Neural progenitor cell (in vitro differentiated cells): Measurements from ENCODE around the gene NDOR1. TPM values are rescaled to one million over a fixed set of nuclear protein-coding genes. Genes with fewer than 3 reads are reported as not detected.

Source experiments
- DNase-seq: peaks from one replicate; pipeline ENCODE4 v3.0.0-alpha.2; 2016; ENCODE audit warnings: low spot score
- H2AFZ ChIP-seq: fragments of 200-600 bp; sonication (generic); replicated peaks from 2 replicates; pipeline ENCODE4 v1.6.1; 2016; ENCODE audit warnings: antibody characterized with exemption
- H3F3A ChIP-seq: fragments of 200-600 bp; sonication (generic); 2 replicates; pipeline ENCODE4 v1.6.1; 2016; ENCODE audit warnings: antibody characterized with exemption, low read depth
- H3K27ac ChIP-seq: fragments of 200-600 bp; sonication (generic); 2 replicates; pipeline ENCODE4 v1.5.1; 2016; ENCODE audit warnings: mild to moderate bottlenecking
- H3K27me3 ChIP-seq: fragments of 200-600 bp; sonication (generic); 2 replicates; pipeline ENCODE4 v1.6.1; 2016; ENCODE audit warnings: mild to moderate bottlenecking, moderate library complexity
- H3K36me3 ChIP-seq: fragments of 200-600 bp; sonication (generic); 2 replicates; pipeline ENCODE4 v1.5.1; 2016
- H3K4me1 ChIP-seq: fragments of 200-600 bp; sonication (generic); 2 replicates; pipeline ENCODE4 v1.6.1; 2016; ENCODE audit warnings: mixed run types
- H3K4me2 ChIP-seq: fragments of 200-600 bp; sonication (generic); 2 replicates; pipeline ENCODE4 v1.6.1; 2016
- H3K4me3 ChIP-seq: fragments of 200-600 bp; sonication (generic); 2 replicates; pipeline ENCODE4 v1.5.1; 2016
- H3K79me2 ChIP-seq: fragments of 200-600 bp; sonication (generic); 2 replicates; pipeline ENCODE4 v1.6.1; 2016; ENCODE audit warnings: low read depth
- H3K9ac ChIP-seq: fragments of 200-600 bp; sonication (generic); 2 replicates; pipeline ENCODE4 v1.6.1; 2016
- H3K9me3 ChIP-seq: fragments of 200-600 bp; sonication (generic); 2 replicates; pipeline ENCODE4 v1.5.1; 2016; ENCODE audit warnings: low read depth
- H4K20me1 ChIP-seq: fragments of 200-600 bp; sonication (generic); 2 replicates; pipeline ENCODE4 v1.6.1; 2016; ENCODE audit warnings: low read depth
- H3K27ac Mint-ChIP-seq: 3 replicates; pipeline ENCODE4 v1.8.0; 2021; ENCODE audit warnings: mixed read lengths
- H3K27me3 Mint-ChIP-seq: 2 replicates; pipeline ENCODE4 v1.8.0; 2022; ENCODE audit warnings: low read depth, mild to moderate bottlenecking, inconsistent platforms, moderate library complexity, mixed read lengths; ENCODE audit not compliant: insufficient read depth
- H3K36me3 Mint-ChIP-seq: 3 replicates; pipeline ENCODE4 v1.8.0; 2021; ENCODE audit warnings: mixed read lengths
- H3K4me1 Mint-ChIP-seq: 3 replicates; pipeline ENCODE4 v1.8.0; 2021; ENCODE audit warnings: mixed read lengths
- H3K4me3 Mint-ChIP-seq: 3 replicates; pipeline ENCODE4 v1.8.0; 2021; ENCODE audit warnings: mild to moderate bottlenecking, moderate library complexity, mixed read lengths
- H3K9me3 Mint-ChIP-seq: 3 replicates; pipeline ENCODE4 v1.8.0; 2020; ENCODE audit warnings: mixed read lengths
- EZH2 ChIP-seq: fragments of 200-600 bp; sonication (generic); IDR thresholded peaks from 2 replicates; pipeline ENCODE4 v1.6.1; 2017; ENCODE audit warnings: antibody characterized with exemption, mild to moderate bottlenecking, moderate library complexity
- EZH2phosphoT487 ChIP-seq: fragments of 200-600 bp; sonication (generic); IDR thresholded peaks from 2 replicates; pipeline ENCODE4 v1.6.1; 2017; ENCODE audit warnings: antibody characterized with exemption
- total RNA-seq: library from RNA; depleted of rRNA; stranded (reverse); fragments of >200 nt; gene quantifications from 2 replicates; pipeline ENCODE4 v1.2.3, GENCODE V29; 2015; ENCODE audit warnings: low replicate concordance
- TF ChIP-seq, protein P1 (sequence below): fragments of 200-600 bp; sonication (generic); IDR thresholded peaks from 2 replicates; pipeline ENCODE4 v1.5.1; 2017; ENCODE audit warnings: antibody characterized with exemption, mild to moderate bottlenecking

NDOR1 gene
- total RNA-seq, 1 donor from 2014 or later: 5.1 TPM

DNA sequence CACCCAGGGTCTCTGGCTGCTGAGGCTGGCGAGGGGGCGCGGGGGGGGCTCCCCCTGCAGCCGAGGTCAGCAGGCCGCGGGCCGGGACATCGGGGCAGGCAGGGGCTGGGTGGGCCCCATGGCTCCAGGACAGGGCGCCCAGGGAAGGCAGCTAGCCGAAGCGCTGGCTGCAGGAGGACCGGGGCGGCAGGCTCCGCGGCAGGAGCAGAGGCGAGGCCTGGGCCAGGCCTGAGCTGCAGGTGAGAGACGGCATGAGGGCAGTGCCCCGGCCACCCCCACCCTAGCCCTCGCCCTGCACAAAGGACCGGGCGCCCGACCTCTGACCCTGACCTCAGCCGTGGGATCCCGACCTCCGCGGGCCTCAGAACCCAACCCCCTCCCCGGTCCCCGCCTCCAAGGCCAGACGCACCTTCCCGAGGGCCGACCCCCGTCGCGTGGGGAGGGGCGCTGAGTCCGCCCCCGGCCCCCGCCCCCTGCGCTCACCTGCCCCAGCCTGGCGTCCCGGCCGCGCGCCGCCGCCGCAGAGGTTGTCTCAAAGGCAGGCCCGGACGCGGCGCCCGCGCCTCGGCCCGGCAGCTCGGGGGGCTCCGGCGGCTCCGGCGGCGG lies 16.1 kb downstream of the NDOR1 start:
- Histone ChIP-seq H3K4me1 (peaks cover 13% of the 10 kb centered on the region), H3K79me2 (no peaks in the 10 kb centered on the region), H2AFZ (no peak overlapping the region), H3K4me2 (peak overlapping the region; percentile 92), H3K9me3 (no peaks in the 10 kb centered on the region), H3K27me3 (peaks cover 25% of the 10 kb centered on the region), H3K4me3 (peak overlapping the region; percentile 56), H3K36me3 (no peaks in the 10 kb centered on the region), H3F3A (peaks cover 12% of the 10 kb centered on the region), H3K9ac (no peak overlapping the region), H3K27ac (no peak overlapping the region), H4K20me1 (peaks cover 7% of the 10 kb centered on the region)
- TF ChIP-seq EZH2phosphoT487: no peak
- TF ChIP-seq EZH2: no peak
- H3K27me3 Mint-ChIP-seq: peaks cover 2% of the 10 kb centered on the region
- no peak overlapping the region for H3K27ac Mint-ChIP-seq
- no peak overlapping the region for H3K4me3 Mint-ChIP-seq
- no peaks in the 10 kb centered on the region for H3K4me1 Mint-ChIP-seq
- no peaks in the 10 kb centered on the region for H3K36me3 Mint-ChIP-seq
- no peaks in the 10 kb centered on the region for H3K9me3 Mint-ChIP-seq
- DNase-seq: peak; percentile 47

DNA sequence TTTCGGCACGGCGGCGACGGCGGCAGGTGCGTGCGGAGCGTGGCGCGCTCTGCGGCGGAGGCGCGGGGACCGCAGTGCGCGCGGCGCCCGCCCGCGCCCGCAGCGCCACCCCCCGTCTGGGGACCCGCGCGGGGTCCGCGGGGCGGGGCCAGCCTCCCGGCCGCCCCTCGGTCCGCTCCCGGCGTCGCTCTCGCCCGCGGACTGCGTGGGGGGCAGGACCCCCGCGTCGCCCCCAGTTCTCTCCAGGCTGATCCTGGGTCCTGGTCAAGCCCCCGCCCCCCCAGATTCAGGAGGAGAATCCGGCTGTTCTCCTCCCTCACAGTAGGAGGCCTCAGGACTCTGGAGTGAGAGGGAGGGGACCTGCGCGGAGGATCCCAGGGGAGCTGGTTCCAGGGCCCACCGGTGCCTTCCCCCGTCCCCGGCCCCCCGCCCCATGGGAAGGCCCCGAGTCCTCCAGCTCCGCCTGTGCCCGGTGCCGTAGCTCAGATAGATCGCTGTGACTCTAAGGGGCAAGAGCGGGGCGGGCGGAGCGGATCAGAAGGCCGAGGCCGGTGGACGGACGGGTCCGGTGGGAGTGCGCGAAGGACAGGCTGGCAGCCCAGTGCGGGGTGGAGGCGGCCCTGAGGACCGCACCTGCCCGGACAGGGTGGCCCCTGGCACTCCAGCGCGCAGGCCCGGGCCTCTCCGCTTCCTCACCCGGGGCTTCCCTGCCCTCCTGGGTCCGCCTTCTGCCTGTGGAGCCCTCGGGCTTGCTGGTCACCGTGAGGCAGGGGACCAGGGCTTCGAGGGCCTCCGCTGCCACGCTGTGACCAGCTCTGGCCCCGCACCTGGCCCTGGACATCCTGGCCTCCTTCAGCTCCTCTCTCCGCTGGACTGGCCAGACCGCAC lies 16.9 kb downstream of the NDOR1 start, which contains the start of gene RNF208:
RNF208 (minus strand) TSS at position 51 of the 888 bp plus-strand sequence. CDS start 1,028 bp downstream, outside the sequence.
- Mint-ChIP-seq H3K27me3 (peaks cover 3% of the 10 kb centered on the region), H3K4me3 (peak within 1 kb of the TSS; percentile 87), H3K27ac (no peak within 1 kb of the TSS), H3K36me3 (no peaks in the 10 kb centered on the region), H3K9me3 (no peaks in the 10 kb centered on the region), H3K4me1 (no peaks in the 10 kb centered on the region)
- no peak within 1 kb of the TSS for H3K9ac ChIP-seq
- H3K79me2 ChIP-seq: no peaks in the 10 kb centered on the region
- DNase-seq: peak; percentile 61
- peak within 1 kb of the TSS; percentile 65 for H3K4me3 ChIP-seq
- H3K36me3 ChIP-seq: no peaks in the 10 kb centered on the region
- no peaks in the 10 kb centered on the region for H3K9me3 ChIP-seq
- H3K4me2 ChIP-seq: peak within 1 kb of the TSS; percentile 92
- H3K4me1 ChIP-seq: peaks cover 13% of the 10 kb centered on the region
- TF ChIP-seq, protein P1, sequence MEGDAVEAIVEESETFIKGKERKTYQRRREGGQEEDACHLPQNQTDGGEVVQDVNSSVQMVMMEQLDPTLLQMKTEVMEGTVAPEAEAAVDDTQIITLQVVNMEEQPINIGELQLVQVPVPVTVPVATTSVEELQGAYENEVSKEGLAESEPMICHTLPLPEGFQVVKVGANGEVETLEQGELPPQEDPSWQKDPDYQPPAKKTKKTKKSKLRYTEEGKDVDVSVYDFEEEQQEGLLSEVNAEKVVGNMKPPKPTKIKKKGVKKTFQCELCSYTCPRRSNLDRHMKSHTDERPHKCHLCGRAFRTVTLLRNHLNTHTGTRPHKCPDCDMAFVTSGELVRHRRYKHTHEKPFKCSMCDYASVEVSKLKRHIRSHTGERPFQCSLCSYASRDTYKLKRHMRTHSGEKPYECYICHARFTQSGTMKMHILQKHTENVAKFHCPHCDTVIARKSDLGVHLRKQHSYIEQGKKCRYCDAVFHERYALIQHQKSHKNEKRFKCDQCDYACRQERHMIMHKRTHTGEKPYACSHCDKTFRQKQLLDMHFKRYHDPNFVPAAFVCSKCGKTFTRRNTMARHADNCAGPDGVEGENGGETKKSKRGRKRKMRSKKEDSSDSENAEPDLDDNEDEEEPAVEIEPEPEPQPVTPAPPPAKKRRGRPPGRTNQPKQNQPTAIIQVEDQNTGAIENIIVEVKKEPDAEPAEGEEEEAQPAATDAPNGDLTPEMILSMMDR: no peak
- TF ChIP-seq EZH2 (peak; percentile 58), EZH2phosphoT487 (peak; percentile 38)
- peaks cover 6% of the 10 kb centered on the region for H4K20me1 ChIP-seq
- no peak within 1 kb of the TSS for H3K27ac ChIP-seq
- H2AFZ ChIP-seq: no peak within 1 kb of the TSS
- H3F3A ChIP-seq: peaks cover 12% of the 10 kb centered on the region
- H3K27me3 ChIP-seq: peaks cover 25% of the 10 kb centered on the region

DNA sequence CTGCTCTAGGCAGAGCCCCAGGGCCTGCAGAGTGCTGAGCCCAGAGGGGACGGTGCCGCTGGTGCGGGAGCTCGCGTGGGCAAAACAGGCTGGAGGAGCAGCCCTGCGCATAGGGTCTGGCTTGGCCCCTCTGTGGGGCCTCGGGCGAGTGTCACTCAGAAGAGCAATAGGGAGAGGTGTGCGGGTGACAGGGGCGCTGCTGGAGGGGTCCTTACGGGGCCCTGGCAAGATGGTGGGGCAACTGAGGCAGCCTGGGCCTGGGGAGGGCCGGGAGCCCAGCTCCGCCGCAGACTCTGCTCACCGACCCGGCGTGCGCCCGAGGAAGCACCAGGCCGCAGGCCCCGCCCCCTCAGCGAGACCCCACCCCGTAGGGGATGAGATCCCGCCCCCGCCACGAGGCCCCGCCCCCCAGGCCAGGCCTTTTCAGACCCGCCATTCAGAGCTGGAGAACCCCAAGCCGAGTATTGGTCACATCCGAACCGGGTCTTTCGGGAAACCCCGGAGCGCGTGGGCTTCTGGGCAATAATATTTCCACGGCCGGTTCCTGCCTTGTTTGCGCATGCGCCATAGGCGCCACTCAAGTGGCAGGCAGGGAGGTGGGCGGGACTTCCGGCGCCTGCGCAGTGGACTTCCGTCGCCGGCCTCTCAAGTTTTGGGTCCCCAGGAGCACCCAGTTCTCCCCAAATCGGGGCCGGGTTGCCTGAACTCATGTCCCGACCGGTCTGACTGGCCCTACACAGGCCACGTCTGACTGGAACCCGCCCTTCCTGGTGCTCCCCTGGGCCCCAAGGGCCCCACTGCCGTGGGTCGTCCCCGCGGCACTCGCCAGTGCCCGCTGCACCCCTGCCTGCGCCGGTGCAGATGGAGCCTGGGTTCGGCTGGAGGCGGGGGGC lies 17.8 kb downstream of the NDOR1 start:
- Histone ChIP-seq H3K4me1 (peaks cover 13% of the 10 kb centered on the region), H3K9ac (peak overlapping the region; percentile 66), H4K20me1 (no peaks in the 10 kb centered on the region), H3K27ac (no peak overlapping the region), H3K4me2 (peak overlapping the region; percentile 81), H3K4me3 (peak overlapping the region; percentile 65), H2AFZ (peak overlapping the region; percentile 29), H3K27me3 (peaks cover 25% of the 10 kb centered on the region), H3K9me3 (no peaks in the 10 kb centered on the region), H3F3A (peaks cover 12% of the 10 kb centered on the region), H3K36me3 (no peaks in the 10 kb centered on the region), H3K79me2 (no peaks in the 10 kb centered on the region)
- peak; percentile 62 for TF ChIP-seq EZH2
- TF ChIP-seq EZH2phosphoT487: peak; percentile 3
- TF ChIP-seq, protein P1: no peak
- peak overlapping the region; percentile 87 for H3K4me3 Mint-ChIP-seq
- H3K36me3 Mint-ChIP-seq: no peaks in the 10 kb centered on the region
- H3K4me1 Mint-ChIP-seq: peaks cover 3% of the 10 kb centered on the region
- H3K27ac Mint-ChIP-seq: no peak overlapping the region
- no peaks in the 10 kb centered on the region for H3K9me3 Mint-ChIP-seq
- DNase-seq: peak; percentile 98
- H3K27me3 Mint-ChIP-seq: peaks cover 6% of the 10 kb centered on the region
